ENCODE measurements around the gene BORCS5.

BORCS5 gene

GRCh38 chr12:12353276-12353675 is 3.6 kb upstream of the BORCS5 start:
- no peak for DNase-seq (ENCODE audit: low read depth in 2 of 2, low spot score in 1 of 2)

- no peak for DNase-seq (ENCODE audit: low read depth in 2 of 2, low spot score in 1 of 2)
Observed at GRCh38 chr12:12353807-12354206, 3.1 kb upstream of the BORCS5 start.

- no peak for DNase-seq (ENCODE audit: low read depth in 2 of 2, low spot score in 1 of 2)
Observed at GRCh38 chr12:12356467-12356895, 397 bp upstream of the BORCS5 start.

- DNase-seq (ENCODE audit: low read depth in 2 of 2, low spot score in 1 of 2), result no peak
Observed at GRCh38 chr12:12357719-12358461, 1.0 kb downstream of the BORCS5 start.

- no peak for DNase-seq (ENCODE audit: low read depth in 2 of 2, low spot score in 1 of 2)
Observed at GRCh38 chr12:12358528-12358927, 1.6 kb downstream of the BORCS5 start.

GRCh38 chr12:12364787-12365445 is 8.0 kb downstream of the BORCS5 start:
- no peak for DNase-seq (ENCODE audit: low read depth in 2 of 2, low spot score in 1 of 2)

- no peak for DNase-seq (ENCODE audit: low read depth in 2 of 2, low spot score in 1 of 2)
Observed at GRCh38 chr12:12365446-12365802, 8.5 kb downstream of the BORCS5 start.

GRCh38 chr12:12365931-12366431 is 9.1 kb downstream of the BORCS5 start:
- no peak for DNase-seq (ENCODE audit: low read depth in 2 of 2, low spot score in 1 of 2)

GRCh38 chr12:12366701-12367481 is 10.0 kb downstream of the BORCS5 start:
- no peak for DNase-seq (ENCODE audit: low read depth in 2 of 2, low spot score in 1 of 2)

GRCh38 chr12:12367482-12367998 is 10.7 kb downstream of the BORCS5 start:
- DNase-seq (ENCODE audit: low read depth in 2 of 2, low spot score in 1 of 2), result no peak

- DNase-seq (ENCODE audit: low read depth in 2 of 2, low spot score in 1 of 2), result no peak
Observed at GRCh38 chr12:12372946-12373722, 16.3 kb downstream of the BORCS5 start.

- DNase-seq (ENCODE audit: low read depth in 2 of 2, low spot score in 1 of 2), result no peak
Observed at GRCh38 chr12:12376646-12377448, 20.0 kb downstream of the BORCS5 start.

GRCh38 chr12:12378616-12379015 is 21.7 kb downstream of the BORCS5 start:
- no peak for DNase-seq (ENCODE audit: low read depth in 2 of 2, low spot score in 1 of 2)

- DNase-seq (ENCODE audit: low read depth in 2 of 2, low spot score in 1 of 2), result no peak
Observed at GRCh38 chr12:12379831-12380730, 23.2 kb downstream of the BORCS5 start.

GRCh38 chr12:12380949-12381593 is 24.2 kb downstream of the BORCS5 start:
- no peak for DNase-seq (ENCODE audit: low read depth in 2 of 2, low spot score in 1 of 2)

GRCh38 chr12:12381982-12382381 is 25.1 kb downstream of the BORCS5 start:
- no peak for DNase-seq (ENCODE audit: low read depth in 2 of 2, low spot score in 1 of 2)

- peak in 1 of 2 donors; percentile 13 for DNase-seq (ENCODE audit: low read depth in 2 of 2, low spot score in 1 of 2)
Observed at GRCh38 chr12:12384571-12385340, 27.9 kb downstream of the BORCS5 start.

- no peak for DNase-seq (ENCODE audit: low read depth in 2 of 2, low spot score in 1 of 2)
Observed at GRCh38 chr12:12387501-12387900, 30.6 kb downstream of the BORCS5 start.

Measured in stimulated activated CD8-positive, alpha-beta memory T cell treated with anti-CD3 and anti-CD28 coated beads, Interleukin-4, amount 100 ng/mL, for 4 hours (primary cell).